COLO668 (cell line): ENCODE results near the gene SLC7A1.

Source experiments
- DNase-seq: peaks from one replicate; lab custom pipeline; 2025; ENCODE audit not compliant: unreplicated experiment; lab: John Stamatoyannopoulos, UW

Gene SLC7A1

GRCh38 chr13:29562786-29563438 is 32.6 kb downstream of the SLC7A1 start:
- no peak for DNase-seq

GRCh38 chr13:29561918-29562317 is 33.6 kb downstream of the SLC7A1 start:
- no peak for DNase-seq

- no peak for DNase-seq
Observed at GRCh38 chr13:29556742-29557141, 38.7 kb downstream of the SLC7A1 start.

- no peak for DNase-seq
Observed at GRCh38 chr13:29551214-29551613, 44.3 kb downstream of the SLC7A1 start.

- no peak for DNase-seq
Observed at GRCh38 chr13:29550430-29550988, 45.0 kb downstream of the SLC7A1 start.

GRCh38 chr13:29548722-29549121 is 46.8 kb downstream of the SLC7A1 start:
- DNase-seq: no peak

- no peak for DNase-seq
Observed at GRCh38 chr13:29547153-29547552, 48.3 kb downstream of the SLC7A1 start.

- DNase-seq: no peak
Observed at GRCh38 chr13:29546662-29547061, 48.8 kb downstream of the SLC7A1 start.

- no peak for DNase-seq
Observed at GRCh38 chr13:29545988-29546387, 49.5 kb downstream of the SLC7A1 start.

- DNase-seq: no peak
Observed at GRCh38 chr13:29543230-29544215, 52.0 kb downstream of the SLC7A1 start.

- DNase-seq: no peak
Observed at GRCh38 chr13:29542381-29542780, 53.1 kb downstream of the SLC7A1 start.

GRCh38 chr13:29541400-29541799 is 54.1 kb downstream of the SLC7A1 start:
- DNase-seq: no peak

- no peak for DNase-seq
Observed at GRCh38 chr13:29540799-29541198, 54.7 kb downstream of the SLC7A1 start.

GRCh38 chr13:29540334-29540733 is 55.2 kb downstream of the SLC7A1 start:
- DNase-seq: no peak

- no peak for DNase-seq
Observed at GRCh38 chr13:29539856-29540255, 55.6 kb downstream of the SLC7A1 start.

GRCh38 chr13:29538652-29539040 is 56.8 kb downstream of the SLC7A1 start:
- no peak for DNase-seq

GRCh38 chr13:29537736-29538651 is 57.5 kb downstream of the SLC7A1 start:
- no peak for DNase-seq

GRCh38 chr13:29536853-29537252 is 58.6 kb downstream of the SLC7A1 start:
- DNase-seq: no peak

- no peak for DNase-seq
Observed at GRCh38 chr13:29535663-29536655, 59.5 kb downstream of the SLC7A1 start.

- DNase-seq: no peak
Observed at GRCh38 chr13:29534083-29534482, 61.4 kb downstream of the SLC7A1 start.
